Caco-2 (cell line): ENCODE measurements around the gene KCTD5. TPM values are rescaled to one million over a fixed set of nuclear protein-coding genes. Genes with fewer than 3 reads are reported as not detected.

Experiments
- BruUV-seq: library from RNA; stranded (reverse); fragments of 400-500 nt; replicated peaks from 2 replicates; lab custom pipeline; 2021; lab: Mats Ljungman, UMichigan
- CTCF ChIA-PET: fragments of 300-600 bp; sonication (Branson Sonifier 250); formaldehyde crosslinking; loops from one replicate; lab custom pipeline; 2022; ENCODE audit warnings: antibody characterized with exemption; lab: Charles Lee
- POLR2A ChIA-PET: fragments of 300-600 bp; sonication (Branson Sonifier 250); formaldehyde crosslinking; loops from one replicate; lab custom pipeline; 2022; ENCODE audit warnings: antibody characterized with exemption; lab: Charles Lee
- DNase-seq, 2 experiments: peaks; one replicate each; pipeline versions ENCODE4 v3.0.0 to v3.0.0-alpha.2; 2020 to 2022
- H3K27me3 ChIP-seq: replicated peaks from 2 replicates; pipeline ENCODE4 v1.6.0; 2011; ENCODE audit warnings: low read length; ENCODE audit not compliant: control insufficient read depth, insufficient read depth
- H3K36me3 ChIP-seq: 2 replicates; pipeline ENCODE4 v1.5.1; 2011; ENCODE audit warnings: low read length; ENCODE audit not compliant: control insufficient read depth, insufficient read depth
- H3K4me1 ChIP-seq: fragments of 250-450 bp; sonication (Bioruptor Pico); 2 replicates; pipeline ENCODE4 v1.5.1; 2020; ENCODE audit warnings: mild to moderate bottlenecking
- H3K4me3 ChIP-seq: 2 replicates; pipeline ENCODE4 v1.5.1; 2011; ENCODE audit warnings: low read depth, mild to moderate bottlenecking, control low read depth, low read length
- H3K9me3 ChIP-seq: fragments of 250-450 bp; sonication (Bioruptor Pico); 2 replicates; pipeline ENCODE4 v1.5.1; 2020; ENCODE audit warnings: mild to moderate bottlenecking, moderate library complexity
- H3K27ac Mint-ChIP-seq: one replicate; pipeline ENCODE4 v1.8.0; 2022; ENCODE audit warnings: mixed read lengths; ENCODE audit not compliant: unreplicated experiment
- H3K27me3 Mint-ChIP-seq: one replicate; pipeline ENCODE4 v1.8.0; 2022; ENCODE audit warnings: mixed read lengths; ENCODE audit not compliant: insufficient read depth, unreplicated experiment
- H3K36me3 Mint-ChIP-seq: one replicate; pipeline ENCODE4 v1.8.0; 2022; ENCODE audit warnings: mild to moderate bottlenecking, mixed read lengths; ENCODE audit not compliant: insufficient read depth, unreplicated experiment
- H3K4me1 Mint-ChIP-seq: one replicate; pipeline ENCODE4 v1.8.0; 2022; ENCODE audit warnings: low read depth, mixed read lengths; ENCODE audit not compliant: unreplicated experiment
- H3K4me3 Mint-ChIP-seq: one replicate; pipeline ENCODE4 v1.8.0; 2022; ENCODE audit warnings: mild to moderate bottlenecking, moderate library complexity, mixed read lengths; ENCODE audit not compliant: unreplicated experiment
- H3K9me3 Mint-ChIP-seq: one replicate; pipeline ENCODE4 v1.8.0; 2022; ENCODE audit warnings: mixed read lengths; ENCODE audit not compliant: unreplicated experiment
- intact Hi-C: fragments of 100-400 bp; cut with micrococcal nuclease; formaldehyde crosslinking; loops from one replicate; pipeline ENCODE4 v1.10.0; 2022; ENCODE audit not compliant: unreplicated experiment
- total RNA-seq: library from RNA; stranded (reverse); gene quantifications from 2 replicates; pipeline ENCODE4 v1.2.3, GENCODE V29; 2022
- TF ChIP-seq, protein P1 (sequence below), 2 experiments: fragments of 200-600 bp in 1 of 2; IDR thresholded peaks; 1 replicate in 1 of 2; 2 replicates in 1 of 2; pipeline versions ENCODE4 v1.5.1 to v1.8.0; 2011 to 2022; ENCODE audit warnings: antibody characterized with exemption in 1 of 2, control low read depth in 1 of 2, inconsistent platforms in 1 of 2, low read depth in 1 of 2, low read length in 1 of 2, mild to moderate bottlenecking in 1 of 2, moderate library complexity in 1 of 2; ENCODE audit not compliant: insufficient read depth in 1 of 2, severe bottlenecking in 1 of 2, unreplicated experiment in 1 of 2

Gene KCTD5
- total RNA-seq, 1 experiment from 2014 or later = 30.4 TPM

DNA sequence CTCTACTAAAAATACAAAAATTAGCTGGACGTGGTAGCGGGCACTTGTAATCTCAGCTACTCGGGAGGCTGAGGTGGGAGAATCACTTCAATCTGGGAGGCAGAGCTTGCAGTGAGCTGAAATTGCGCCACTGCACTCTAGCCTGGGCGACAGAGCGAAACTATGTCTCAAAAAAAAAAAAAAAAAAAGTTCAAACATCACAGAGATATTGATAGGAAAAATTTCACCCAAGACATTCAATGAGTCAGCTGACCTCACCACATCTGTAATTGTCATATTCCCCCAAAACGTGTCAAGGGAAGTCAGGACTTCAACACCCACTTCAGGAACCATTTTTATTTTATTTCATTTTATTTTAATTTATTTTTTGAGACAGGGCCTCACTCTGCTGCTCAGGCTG lies 45.7 kb downstream of the KCTD5 start:
- Mint-ChIP-seq H3K9me3 (no peaks in the 10 kb centered on the region), H3K27me3 (peaks cover 3% of the 10 kb centered on the region), H3K4me1 (no peaks in the 10 kb centered on the region), H3K36me3 (no peaks in the 10 kb centered on the region), H3K27ac (no peak overlapping the region), H3K4me3 (no peak overlapping the region)
- no peak for DNase-seq
- Histone ChIP-seq H3K4me1 (0 out of 2 replicates have a peak, but pooled peaks cover 7% of the 10 kb centered on the region), H3K27me3 (no peaks in the 10 kb centered on the region), H3K4me3 (no peak overlapping the region), H3K9me3 (no peaks in the 10 kb centered on the region), H3K36me3 (no peaks in the 10 kb centered on the region)
- ChIA-PET CTCF (no interaction called here), POLR2A (no interaction called here)
- TF ChIP-seq, protein P1, sequence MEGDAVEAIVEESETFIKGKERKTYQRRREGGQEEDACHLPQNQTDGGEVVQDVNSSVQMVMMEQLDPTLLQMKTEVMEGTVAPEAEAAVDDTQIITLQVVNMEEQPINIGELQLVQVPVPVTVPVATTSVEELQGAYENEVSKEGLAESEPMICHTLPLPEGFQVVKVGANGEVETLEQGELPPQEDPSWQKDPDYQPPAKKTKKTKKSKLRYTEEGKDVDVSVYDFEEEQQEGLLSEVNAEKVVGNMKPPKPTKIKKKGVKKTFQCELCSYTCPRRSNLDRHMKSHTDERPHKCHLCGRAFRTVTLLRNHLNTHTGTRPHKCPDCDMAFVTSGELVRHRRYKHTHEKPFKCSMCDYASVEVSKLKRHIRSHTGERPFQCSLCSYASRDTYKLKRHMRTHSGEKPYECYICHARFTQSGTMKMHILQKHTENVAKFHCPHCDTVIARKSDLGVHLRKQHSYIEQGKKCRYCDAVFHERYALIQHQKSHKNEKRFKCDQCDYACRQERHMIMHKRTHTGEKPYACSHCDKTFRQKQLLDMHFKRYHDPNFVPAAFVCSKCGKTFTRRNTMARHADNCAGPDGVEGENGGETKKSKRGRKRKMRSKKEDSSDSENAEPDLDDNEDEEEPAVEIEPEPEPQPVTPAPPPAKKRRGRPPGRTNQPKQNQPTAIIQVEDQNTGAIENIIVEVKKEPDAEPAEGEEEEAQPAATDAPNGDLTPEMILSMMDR (IDR thresholded peaks at IDR 0.05; ENCODE audit: insufficient read depth in 1 of 2, low read depth in 1 of 2, low read length in 1 of 2, severe bottlenecking in 1 of 2, unreplicated experiment in 1 of 2) = no peak
- intact Hi-C loops = no loop called here
- no TSS peak for BruUV-seq

DNA sequence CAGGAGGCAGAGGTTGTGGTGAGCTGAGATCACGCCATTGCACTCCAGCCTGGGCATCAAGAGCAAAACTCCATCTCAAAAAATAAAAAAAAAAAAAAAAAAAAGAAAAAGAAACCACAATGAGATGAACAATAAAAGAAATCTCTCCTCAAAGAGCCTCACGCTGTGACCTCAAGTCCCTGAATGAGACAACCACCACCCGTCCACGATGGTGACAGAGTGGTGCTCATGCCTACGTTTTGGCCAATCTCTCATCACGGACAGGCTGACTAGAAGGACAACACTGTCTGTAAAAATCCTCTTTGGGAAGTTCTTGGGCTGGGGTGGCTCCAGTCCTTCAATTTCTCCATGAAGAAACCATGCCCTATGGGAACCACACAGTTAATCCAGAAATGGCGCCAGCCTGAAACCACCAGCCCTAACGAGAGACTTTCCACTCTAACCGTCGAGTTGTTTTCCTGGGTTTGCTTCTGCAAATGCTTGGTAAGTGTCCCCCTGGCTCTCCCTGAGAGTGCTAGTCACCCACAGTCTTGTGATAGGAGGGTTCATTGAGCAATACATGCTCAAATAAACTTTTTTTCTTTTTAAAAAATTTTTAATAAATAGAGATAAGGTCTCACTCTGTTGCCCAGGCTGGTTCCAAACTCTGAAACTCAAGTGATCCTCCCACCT lies 52.7 kb downstream of the KCTD5 start:
- Mint-ChIP-seq H3K9me3 (no peaks in the 10 kb centered on the region), H3K27ac (no peak overlapping the region)
- POLR2A ChIA-PET = no interaction called here

DNA sequence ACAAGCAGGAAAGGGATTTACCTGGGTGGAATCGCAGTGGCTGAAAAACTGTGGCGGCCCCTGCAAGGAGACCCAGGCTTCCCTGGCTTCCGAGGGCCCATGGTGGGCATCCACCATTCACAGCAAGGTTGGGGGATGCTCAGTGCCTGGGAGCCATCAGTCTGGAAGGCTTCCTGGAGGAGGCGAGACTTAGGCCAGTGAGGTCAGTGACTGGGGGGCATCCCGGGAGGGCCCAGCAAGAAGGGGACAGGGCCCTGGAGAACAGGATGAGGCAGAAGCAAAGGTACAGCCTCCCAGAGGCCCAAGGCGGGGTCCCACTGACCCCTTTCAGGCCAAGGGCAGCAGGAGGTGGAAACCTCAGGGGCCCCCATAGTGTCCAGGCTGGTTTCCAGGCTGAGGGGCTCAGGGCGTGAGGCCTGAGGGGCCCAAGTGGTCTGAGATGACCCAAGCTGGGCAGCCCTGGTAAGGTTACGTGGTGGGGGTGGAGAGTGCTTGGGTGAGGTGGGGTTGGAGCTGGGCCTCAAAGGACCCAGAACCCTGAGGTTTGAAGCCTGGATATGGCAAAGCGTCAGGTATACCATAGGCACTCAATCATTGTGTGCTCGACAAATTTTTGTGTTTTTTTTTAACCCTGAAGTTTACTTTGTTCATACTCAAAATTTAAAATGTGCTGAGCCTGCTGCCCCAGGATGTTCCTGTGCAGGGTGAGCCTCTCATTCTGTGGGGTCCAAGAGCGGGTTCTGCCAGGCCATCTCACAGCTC lies 54.3 kb downstream of the KCTD5 start:
- Histone ChIP-seq H3K36me3 (no peaks in the 10 kb centered on the region), H3K9me3 (no peaks in the 10 kb centered on the region), H3K27me3 (no peaks in the 10 kb centered on the region), H3K4me3 (no peak overlapping the region), H3K4me1 (0 out of 2 replicates have a peak, but pooled peaks cover 4% of the 10 kb centered on the region)
- Mint-ChIP-seq H3K4me1 (no peaks in the 10 kb centered on the region), H3K27me3 (no peaks in the 10 kb centered on the region), H3K4me3 (no peak overlapping the region), H3K9me3 (no peaks in the 10 kb centered on the region), H3K36me3 (no peaks in the 10 kb centered on the region), H3K27ac (no peak overlapping the region)
- BruUV-seq = no TSS peak
- DNase-seq = no peak
- TF ChIP-seq, protein P1 (IDR thresholded peaks at IDR 0.05; ENCODE audit: insufficient read depth in 1 of 2, low read depth in 1 of 2, low read length in 1 of 2, severe bottlenecking in 1 of 2, unreplicated experiment in 1 of 2) = no peak
- POLR2A ChIA-PET = no interaction called here
- intact Hi-C loops = no loop called here
- CTCF ChIA-PET = no interaction called here

More for the DNA sequence above, 52.7 kb downstream of the KCTD5 start:
- TF ChIP-seq, protein P1 (IDR thresholded peaks at IDR 0.05; ENCODE audit: insufficient read depth in 1 of 2, low read depth in 1 of 2, low read length in 1 of 2, severe bottlenecking in 1 of 2, unreplicated experiment in 1 of 2) = no peak
- Histone ChIP-seq H3K4me3 (no peak overlapping the region), H3K36me3 (no peaks in the 10 kb centered on the region), H3K27me3 (no peaks in the 10 kb centered on the region), H3K4me1 (0 out of 2 replicates have a peak, but pooled peaks cover 7% of the 10 kb centered on the region), H3K9me3 (no peaks in the 10 kb centered on the region)
- DNase-seq = no peak
- no peaks in the 10 kb centered on the region for H3K27me3 Mint-ChIP-seq
- CTCF ChIA-PET = no interaction called here
- no peaks in the 10 kb centered on the region for H3K36me3 Mint-ChIP-seq
- no peaks in the 10 kb centered on the region for H3K4me1 Mint-ChIP-seq
- intact Hi-C loops = no loop called here
- H3K4me3 Mint-ChIP-seq = no peak overlapping the region
- no TSS peak for BruUV-seq
